HL-60/S4 (cell line): ENCODE results near the gene GPAM.
"Not testable (repeated sequence)": the region's sequence is repeated elsewhere in the genome, so short reads cannot be mapped to it uniquely, and the experiment has no call there.

Source experiments
- in situ Hi-C: fragments of 300-500 bp; cut with MboI; formaldehyde crosslinking; loops from 2 replicates; pipeline ENCODE4 v1.14.3; 2022; ENCODE audit warnings: low sequenced_read_pairs

Gene GPAM

DNA sequence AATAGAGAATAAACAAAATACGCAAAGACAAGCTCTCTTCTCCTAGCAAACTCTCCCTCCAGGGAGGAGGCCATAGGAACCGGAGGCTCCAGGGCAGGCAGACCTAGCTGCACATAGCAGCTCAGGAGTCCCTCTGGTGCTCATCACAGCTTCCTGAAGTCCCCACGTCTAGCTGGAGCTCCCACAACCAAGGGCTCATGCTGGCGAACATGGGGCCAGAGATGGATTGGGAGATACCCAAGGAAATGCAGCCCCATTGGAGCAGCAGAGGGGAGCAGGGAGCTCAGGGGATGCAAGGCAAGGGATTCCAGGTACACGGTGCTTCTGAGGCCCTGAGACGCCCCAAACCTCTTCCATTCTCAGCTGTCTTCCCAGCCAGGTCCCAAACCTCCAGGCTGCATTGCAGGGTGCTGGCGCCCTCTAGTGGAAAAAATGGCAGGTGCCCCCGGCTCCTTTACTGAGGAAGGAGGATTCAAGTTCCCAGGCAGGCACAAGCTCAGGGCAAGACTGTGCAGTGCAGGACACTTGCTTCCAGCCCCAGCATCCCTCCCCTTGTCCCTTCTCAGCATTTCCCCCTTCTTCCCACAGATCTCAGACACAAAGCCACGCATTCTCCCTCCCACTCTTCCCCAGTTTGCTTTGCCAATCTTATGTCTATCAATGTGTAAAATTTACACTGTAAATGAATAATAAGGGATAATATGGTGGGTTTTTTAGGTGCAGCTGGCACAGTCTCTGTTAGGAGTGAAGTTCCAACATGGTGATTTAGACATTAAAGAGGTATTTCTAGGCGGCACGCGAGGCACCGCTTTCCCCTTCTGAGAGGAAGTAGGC lies 46.2 kb downstream of the GPAM start:
- in situ Hi-C loops, result loop anchor here (25.0 kb wide), 1 partner anchor 1825 kb away; the partner anchor contains the start of gene SMNDC1

- in situ Hi-C loops, result loop anchor here (25.0 kb wide), 1 partner anchor 1824 kb away; the partner anchor contains the start of gene SMNDC1
Observed at GRCh38 chr10:112136486-112137153, 46.9 kb downstream of the GPAM start.

DNA sequence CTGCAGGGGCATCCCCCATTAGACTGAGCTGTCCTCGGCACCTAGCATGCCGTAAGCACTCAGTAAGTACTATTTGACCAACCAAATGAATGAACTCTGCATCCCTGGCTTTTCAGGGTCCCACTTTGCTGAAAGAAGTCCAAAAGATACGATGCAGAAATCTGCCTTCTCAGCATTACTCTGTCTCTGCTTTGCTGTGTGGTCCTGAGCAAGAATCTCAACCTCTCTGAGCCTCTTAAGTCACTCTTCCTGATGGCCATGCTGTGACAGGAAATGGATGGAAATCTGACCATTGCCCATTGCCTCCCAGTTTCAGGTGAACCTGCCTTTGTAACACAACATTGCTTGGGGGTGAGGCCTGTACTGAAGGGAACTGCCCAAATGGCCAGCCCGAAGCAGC lies 48.0 kb downstream of the GPAM start:
- in situ Hi-C loops, result loop anchor here (25.0 kb wide), 1 partner anchor 1823 kb away; the partner anchor contains the start of gene SMNDC1

GRCh38 chr10:112132435-112132834 lies 51.1 kb downstream of the GPAM start:
- in situ Hi-C loops, result loop anchor here (25.0 kb wide), 1 partner anchor 1820 kb away; the partner anchor contains the start of gene SMNDC1

DNA sequence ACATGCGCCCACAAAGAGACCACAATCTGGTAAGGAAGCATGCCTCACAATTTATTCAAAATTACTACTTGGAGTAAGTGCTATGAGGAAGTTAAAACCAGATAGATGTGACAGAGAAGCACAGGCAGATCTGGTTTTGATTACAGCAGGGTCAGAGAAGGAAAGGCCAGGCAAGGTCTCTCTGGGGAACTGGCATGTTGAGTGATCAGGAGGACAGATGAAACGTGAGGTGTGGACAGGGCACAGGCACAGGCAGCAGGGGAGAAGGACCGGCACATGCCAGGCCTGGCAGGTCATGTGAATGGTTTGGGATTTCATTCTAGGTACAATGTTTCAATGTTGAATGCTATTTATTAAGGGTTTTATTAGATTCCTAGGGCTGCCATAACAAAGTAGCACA lies 51.6 kb downstream of the GPAM start:
- in situ Hi-C loops, result loop anchor here (25.0 kb wide), 1 partner anchor 1820 kb away; the partner anchor contains the start of gene SMNDC1

DNA sequence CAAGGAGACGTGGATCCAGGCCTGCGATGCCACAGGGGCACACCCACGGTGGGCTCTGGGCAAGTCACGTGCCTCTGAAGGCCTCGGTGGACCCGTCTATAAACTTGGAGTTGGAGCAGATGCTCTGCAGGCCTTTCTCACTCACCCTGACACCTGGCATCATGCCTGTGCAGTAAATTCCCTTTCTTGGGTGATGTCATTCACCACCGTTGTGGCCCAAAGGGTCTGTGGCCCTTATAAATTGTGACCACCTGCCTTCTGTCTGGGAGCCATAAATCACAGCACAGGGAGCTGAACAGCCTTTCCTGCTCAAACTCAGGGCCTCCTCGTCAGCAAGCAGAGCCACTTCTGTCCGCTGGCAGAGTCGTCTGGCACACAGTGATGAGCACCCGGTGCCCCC lies 52.2 kb downstream of the GPAM start:
- in situ Hi-C loops, result loop anchor here (25.0 kb wide), 1 partner anchor 1819 kb away; the partner anchor contains the start of gene SMNDC1

GRCh38 chr10:112126901-112127300 lies 56.7 kb downstream of the GPAM start:
- in situ Hi-C loops, result loop anchor here (25.0 kb wide), 1 partner anchor 1815 kb away; the partner anchor contains the start of gene SMNDC1

GRCh38 chr10:112126172-112126571 lies 57.4 kb downstream of the GPAM start:
- in situ Hi-C loops, result loop anchor here (25.0 kb wide), 1 partner anchor 1814 kb away; the partner anchor contains the start of gene SMNDC1

DNA sequence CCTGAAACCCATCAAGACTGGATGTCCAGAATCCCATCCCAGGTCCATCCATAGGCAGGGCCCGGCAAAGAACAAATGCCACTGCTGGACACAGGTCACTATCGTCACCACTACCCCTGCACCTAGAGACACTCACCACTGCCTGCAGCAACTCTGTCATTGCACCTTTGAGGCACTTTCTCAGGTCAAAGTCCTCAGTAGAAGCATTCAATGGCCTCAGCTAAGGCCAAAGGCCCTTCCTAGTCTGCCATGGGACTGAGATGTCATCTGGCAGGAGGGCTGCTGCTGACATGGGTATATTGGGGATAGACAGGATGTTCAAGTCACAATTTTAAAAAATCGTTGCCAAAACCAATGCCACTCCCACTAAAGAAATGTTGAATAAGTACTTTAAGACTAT lies 58.7 kb downstream of the GPAM start:
- in situ Hi-C loops, result loop anchor here (25.0 kb wide), 1 partner anchor 1813 kb away; the partner anchor contains the start of gene SMNDC1

DNA sequence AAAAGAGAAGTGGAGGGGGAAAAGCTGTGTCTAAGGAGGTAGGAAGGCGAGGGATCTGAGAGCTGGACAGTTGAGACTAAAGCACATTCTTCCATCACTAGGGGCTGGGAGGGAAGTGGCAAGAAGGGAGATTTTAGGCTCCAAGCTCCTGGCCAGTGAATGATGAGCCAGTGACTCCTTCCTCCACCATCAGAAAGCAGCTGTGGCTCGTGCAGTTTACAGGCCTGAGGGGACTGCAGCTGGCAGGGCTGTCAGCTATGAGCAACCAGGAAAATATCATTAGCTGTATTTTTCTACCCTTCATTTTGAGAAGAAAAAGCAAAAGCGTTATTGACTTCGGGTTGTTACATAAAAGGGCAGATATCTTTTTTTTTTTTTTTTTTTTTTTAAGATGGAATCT lies 60.7 kb downstream of the GPAM start:
- in situ Hi-C loops, result no loop called here

- in situ Hi-C loops, result no loop called here
Observed at GRCh38 chr10:112120491-112120890, 63.1 kb downstream of the GPAM start.

DNA sequence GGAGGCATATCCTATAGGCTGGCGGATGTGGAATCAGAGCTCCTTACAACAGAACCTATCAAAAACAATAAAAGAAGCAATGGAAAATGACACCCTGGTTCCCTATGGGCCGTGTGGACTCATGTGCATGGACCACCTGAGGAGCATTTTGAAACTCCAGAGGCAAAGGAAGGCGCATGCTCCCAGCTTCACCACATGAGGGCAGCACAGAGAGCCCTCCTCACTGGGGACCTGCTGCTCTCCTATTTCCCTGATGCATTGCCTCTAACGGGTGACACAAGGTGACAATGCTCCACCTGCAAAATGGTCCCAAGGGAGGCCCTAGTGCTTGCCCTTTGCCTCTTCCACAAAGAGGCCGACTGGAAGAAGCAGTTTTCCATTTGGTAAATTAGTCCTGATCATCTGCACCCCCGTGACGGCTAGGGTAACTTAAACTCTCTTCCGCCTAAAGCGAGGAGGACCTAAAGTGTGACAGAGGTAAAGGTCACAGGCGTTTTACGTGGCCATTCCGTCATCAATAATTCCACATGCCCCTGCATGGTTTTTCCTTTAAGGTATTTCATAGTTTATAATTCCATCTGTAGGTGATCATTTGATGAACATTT lies 67.7 kb downstream of the GPAM start:
- in situ Hi-C loops, result no loop called here

- in situ Hi-C loops, result not testable (repeated sequence)
Observed at GRCh38 chr10:112109779-112110178, 73.8 kb downstream of the GPAM start.
